Upper lobe of right lung (tissue), 1 donor: ENCODE results near the gene SLC9A6. TPM values are rescaled to one million over a fixed set of nuclear protein-coding genes. Genes with fewer than 3 reads are reported as not detected.
"Not testable (repeated sequence)": the region's sequence is repeated elsewhere in the genome, so short reads cannot be mapped to it uniquely, and the experiment has no call there.

Experiments
- ATAC-seq: fragments of 200-7000 bp; cut with Tn5 transposase; one replicate; pipeline ENCODE4 v1.9.1; 2020; ENCODE audit warnings: mild to moderate bottlenecking, moderate library complexity
- DNase-seq: peaks from one replicate; pipeline ENCODE4 v3.0.0-alpha.2; 2020
- H3K27ac ChIP-seq: fragments of 200-600 bp; one replicate; pipeline ENCODE4 v1.8.0; 2022
- H3K27me3 ChIP-seq: fragments of 200-600 bp; one replicate; pipeline ENCODE4 v1.8.0; 2022; ENCODE audit warnings: mild to moderate bottlenecking
- H3K36me3 ChIP-seq: fragments of 200-600 bp; one replicate; pipeline ENCODE4 v1.8.0; 2022
- H3K4me1 ChIP-seq: fragments of 200-600 bp; one replicate; pipeline ENCODE4 v1.8.0; 2022
- H3K4me3 ChIP-seq: fragments of 200-600 bp; one replicate; pipeline ENCODE4 v1.8.0; 2022; ENCODE audit warnings: mild to moderate bottlenecking
- H3K9me3 ChIP-seq: fragments of 200-600 bp; one replicate; pipeline ENCODE4 v1.8.0; 2022
- intact Hi-C: fragments of 100-400 bp; cut with DNase I; formaldehyde crosslinking; loops from one replicate; pipeline ENCODE4 v1.11.0; 2022
- total RNA-seq: library from RNA; stranded (reverse); fragmentation: NEBNext Ultra II Directional; extraction: Animal tissue kit (Norgen Biotek cat#: 25700); gene quantifications from one replicate; pipeline ENCODE4 v1.2.1, GENCODE V29; 2021
- TF ChIP-seq, protein P1 (sequence below): fragments of 200-600 bp; IDR thresholded peaks from one replicate; pipeline ENCODE4 v1.8.0; 2022; ENCODE audit warnings: antibody characterized with exemption
- donor health status: DM: no; HTN: yes; CAD: no; lungs with severe emphysema.

SLC9A6 gene
- total RNA-seq, 1 donor from 2014 or later = 13.2 TPM

DNA sequence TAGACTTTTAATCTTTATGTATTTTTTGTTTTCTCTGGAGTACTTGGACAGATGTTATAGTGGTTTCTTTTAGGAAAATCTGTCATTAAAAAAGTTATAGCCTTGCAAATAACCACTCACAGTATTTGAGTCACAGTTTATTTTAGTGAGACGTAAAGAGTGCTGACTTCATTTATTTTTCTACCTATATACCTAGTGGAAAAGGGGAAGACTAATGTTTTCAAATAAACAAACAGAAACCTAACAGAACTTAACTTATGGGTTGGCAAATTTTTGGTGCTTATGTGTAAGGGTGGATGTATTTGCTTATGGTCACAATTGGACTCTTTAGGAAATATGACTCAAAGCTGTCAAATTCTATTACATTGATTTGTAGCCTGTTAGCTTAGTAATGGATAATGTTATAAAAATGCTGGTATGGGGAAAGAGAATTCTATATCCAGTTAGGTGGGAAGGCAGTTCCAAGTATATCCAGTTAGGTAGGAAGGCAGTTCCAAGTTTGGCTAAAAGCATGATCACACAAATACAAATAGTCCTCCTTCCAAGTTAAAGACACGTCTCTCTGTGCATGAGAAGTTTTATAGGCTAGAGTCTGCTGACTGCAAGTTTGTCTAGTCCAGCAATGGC lies 61.9 kb downstream of the SLC9A6 start:
- H3K27me3 ChIP-seq = no peaks in the 10 kb centered on the region
- H3K27ac ChIP-seq = no peak overlapping the region
- H3K4me1 ChIP-seq = no peaks in the 10 kb centered on the region
- no peaks in the 10 kb centered on the region for H3K36me3 ChIP-seq
- H3K4me3 ChIP-seq = no peak overlapping the region
- TF ChIP-seq, protein P1, sequence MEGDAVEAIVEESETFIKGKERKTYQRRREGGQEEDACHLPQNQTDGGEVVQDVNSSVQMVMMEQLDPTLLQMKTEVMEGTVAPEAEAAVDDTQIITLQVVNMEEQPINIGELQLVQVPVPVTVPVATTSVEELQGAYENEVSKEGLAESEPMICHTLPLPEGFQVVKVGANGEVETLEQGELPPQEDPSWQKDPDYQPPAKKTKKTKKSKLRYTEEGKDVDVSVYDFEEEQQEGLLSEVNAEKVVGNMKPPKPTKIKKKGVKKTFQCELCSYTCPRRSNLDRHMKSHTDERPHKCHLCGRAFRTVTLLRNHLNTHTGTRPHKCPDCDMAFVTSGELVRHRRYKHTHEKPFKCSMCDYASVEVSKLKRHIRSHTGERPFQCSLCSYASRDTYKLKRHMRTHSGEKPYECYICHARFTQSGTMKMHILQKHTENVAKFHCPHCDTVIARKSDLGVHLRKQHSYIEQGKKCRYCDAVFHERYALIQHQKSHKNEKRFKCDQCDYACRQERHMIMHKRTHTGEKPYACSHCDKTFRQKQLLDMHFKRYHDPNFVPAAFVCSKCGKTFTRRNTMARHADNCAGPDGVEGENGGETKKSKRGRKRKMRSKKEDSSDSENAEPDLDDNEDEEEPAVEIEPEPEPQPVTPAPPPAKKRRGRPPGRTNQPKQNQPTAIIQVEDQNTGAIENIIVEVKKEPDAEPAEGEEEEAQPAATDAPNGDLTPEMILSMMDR = no peak
- intact Hi-C loops = no loop called here
- ATAC-seq (no peak), DNase-seq (no peak)
- H3K9me3 ChIP-seq = no peaks in the 10 kb centered on the region

DNA sequence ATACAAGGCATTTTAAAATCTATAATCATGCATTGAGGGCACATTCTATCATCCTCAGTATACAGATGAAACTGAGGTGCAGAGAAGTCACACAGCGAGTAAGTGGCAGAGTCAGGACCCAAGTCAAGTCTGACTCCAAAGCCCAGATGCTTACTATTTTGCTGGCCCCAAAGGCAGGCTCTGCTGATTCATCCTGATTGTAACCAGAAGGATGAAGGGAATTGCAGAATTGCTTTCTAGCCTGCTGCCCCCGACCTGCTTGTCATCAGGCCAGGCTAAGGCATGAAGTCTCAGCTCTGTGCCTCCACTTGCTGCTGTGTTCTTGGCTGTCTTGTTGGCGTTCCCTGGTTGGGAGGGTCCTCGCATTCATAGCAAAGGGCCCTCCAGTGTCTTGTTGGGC lies 62.7 kb downstream of the SLC9A6 start:
- intact Hi-C loops = no loop called here
- H3K27ac ChIP-seq = no peak overlapping the region

DNA sequence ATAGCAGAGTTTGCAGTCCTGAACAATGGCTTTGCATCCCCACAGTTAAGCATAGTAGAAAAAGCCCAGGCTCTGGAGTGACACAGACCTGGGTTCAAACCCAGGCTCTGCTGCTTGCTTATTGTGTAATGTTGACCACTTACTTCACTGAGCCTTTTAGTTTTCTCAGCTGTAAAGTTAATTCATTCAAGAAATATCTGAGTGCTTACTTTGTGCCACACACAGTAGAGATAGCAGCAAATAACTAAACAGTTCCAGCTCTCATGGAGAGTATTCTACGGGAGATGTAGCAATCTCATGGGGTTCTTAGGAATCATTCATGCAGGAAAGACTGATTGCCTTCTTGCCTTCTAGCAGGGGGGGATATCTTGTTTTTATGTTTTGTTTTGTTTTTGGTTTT lies 63.2 kb downstream of the SLC9A6 start:
- Histone ChIP-seq H3K36me3 (no peaks in the 10 kb centered on the region), H3K27me3 (no peaks in the 10 kb centered on the region), H3K27ac (no peak overlapping the region), H3K9me3 (no peaks in the 10 kb centered on the region), H3K4me1 (no peaks in the 10 kb centered on the region), H3K4me3 (no peak overlapping the region)
- DNase-seq = no peak
- TF ChIP-seq, protein P1 = no peak
- ATAC-seq = no peak
- intact Hi-C loops = no loop called here

More for the DNA sequence above, 62.7 kb downstream of the SLC9A6 start:
- no peaks in the 10 kb centered on the region for H3K9me3 ChIP-seq
- TF ChIP-seq, protein P1 = no peak
- H3K4me3 ChIP-seq = no peak overlapping the region
- no peak for DNase-seq
- H3K27me3 ChIP-seq = no peaks in the 10 kb centered on the region
- no peaks in the 10 kb centered on the region for H3K4me1 ChIP-seq
- H3K36me3 ChIP-seq = no peaks in the 10 kb centered on the region
- ATAC-seq = no peak

DNA sequence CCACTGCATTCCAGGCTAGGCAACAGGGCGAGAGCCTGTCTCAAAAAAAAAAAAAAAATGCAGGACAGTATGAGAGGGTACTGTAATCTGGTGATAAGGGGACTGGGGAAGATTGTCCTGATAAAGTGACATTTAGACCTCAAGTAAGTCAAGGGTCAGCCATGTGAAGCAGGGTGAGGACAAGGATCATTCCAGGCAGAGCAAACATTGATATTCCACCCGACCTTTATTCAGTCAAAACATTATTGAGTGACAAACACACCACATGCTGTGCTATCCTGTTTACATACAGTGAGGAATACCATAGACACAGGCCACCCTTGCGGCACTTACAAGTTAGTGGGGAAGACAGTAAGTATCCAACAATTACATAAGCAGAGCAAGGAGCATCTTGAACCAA lies 64.4 kb downstream of the SLC9A6 start:
- no peak for ATAC-seq
- Histone ChIP-seq H3K4me3 (no peak overlapping the region), H3K27me3 (no peaks in the 10 kb centered on the region), H3K36me3 (no peaks in the 10 kb centered on the region), H3K27ac (no peak overlapping the region), H3K4me1 (no peaks in the 10 kb centered on the region), H3K9me3 (no peaks in the 10 kb centered on the region)
- DNase-seq = no peak
- TF ChIP-seq, protein P1 = no peak
- intact Hi-C loops = no loop called here

DNA sequence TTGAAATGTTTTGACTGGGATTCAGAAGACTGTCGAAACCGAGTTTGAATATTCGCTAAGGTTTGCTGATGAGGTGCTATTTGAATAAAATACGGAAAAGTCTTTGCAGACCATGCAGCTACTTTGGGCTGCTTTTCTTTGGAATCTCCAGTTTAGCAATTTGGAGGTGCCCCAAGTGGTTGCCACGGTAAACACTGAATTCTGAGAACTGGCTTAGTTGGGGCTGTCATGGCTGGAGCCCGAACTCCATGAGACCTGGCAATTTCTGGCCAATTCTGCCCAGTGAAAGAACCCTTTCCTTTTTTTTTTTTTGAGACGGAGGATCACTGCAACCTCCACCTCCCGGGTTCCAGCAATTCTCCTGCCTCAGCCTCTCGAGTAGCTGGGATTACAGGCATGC lies 65.6 kb downstream of the SLC9A6 start:
- H3K27ac ChIP-seq = peak overlapping the region; percentile 47
- DNase-seq, H3K4me1 ChIP-seq, H3K9me3 ChIP-seq, H3K27me3 ChIP-seq, H3K4me3 ChIP-seq, H3K36me3 ChIP-seq, intact Hi-C loops, ATAC-seq: not testable (repeated sequence)

DNA sequence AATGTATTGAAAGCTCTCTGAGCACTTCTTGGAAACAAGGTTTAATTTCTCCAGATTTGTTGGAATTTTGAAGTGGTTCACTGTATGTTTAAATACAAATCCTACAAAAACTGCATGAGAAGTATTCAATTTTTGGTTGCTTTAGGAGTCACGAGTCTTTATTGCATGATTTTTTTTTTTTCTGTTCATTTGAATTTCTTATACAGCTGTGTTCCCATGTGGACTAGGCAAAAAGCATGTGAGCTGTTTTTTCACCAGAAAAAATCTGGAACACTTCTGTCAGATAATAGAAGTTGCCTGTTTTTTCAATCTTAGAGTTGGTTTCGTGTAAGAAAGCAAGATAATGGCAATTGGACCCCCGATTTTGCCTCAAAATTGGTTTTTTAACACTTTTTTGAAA lies 66.4 kb downstream of the SLC9A6 start:
- no peaks in the 10 kb centered on the region for H3K9me3 ChIP-seq
- peak overlapping the region; percentile 47 for H3K27ac ChIP-seq
- H3K27me3 ChIP-seq = no peaks in the 10 kb centered on the region
- no peak overlapping the region for H3K4me3 ChIP-seq
- H3K36me3 ChIP-seq = no peaks in the 10 kb centered on the region
- DNase-seq = no peak
- TF ChIP-seq, protein P1 = no peak
- intact Hi-C loops = no loop called here
- H3K4me1 ChIP-seq = no peaks in the 10 kb centered on the region
- ATAC-seq = no peak
